Adrenal gland (tissue), 5 donors: ENCODE data around the gene NOP16.

Source experiments
- CTCF ChIP-seq, 6 experiments: fragments of 450-650 bp in 4 of 6; fragments of 200-600 bp in 2 of 6; sonication (generic) in 1 of 6; IDR thresholded peaks; 1 replicate in 5 of 6; 2 replicates in 1 of 6; pipeline versions ENCODE4 v1.5.1 to v1.8.0; 2016 to 2021; ENCODE audit warnings: antibody characterized with exemption in 6 of 6, mild to moderate bottlenecking in 2 of 6, moderate library complexity in 1 of 6
- POLR2A ChIP-seq, 2 donors: fragments of 450-650 bp; IDR thresholded peaks; one replicate each; pipeline ENCODE4 v1.6.1; 2017; ENCODE audit warnings: antibody characterized with exemption in 2 of 2, mild to moderate bottlenecking in 2 of 2, moderate library complexity in 1 of 2
- donor health status: DM: no; HTN: no; CAD: no.

GRCh38 chr5:176415952-176416924, 27.8 kb upstream of the NOP16 start, which contains the start of gene CLTB:
- TF ChIP-seq POLR2A (IDR thresholded peaks at IDR 0.05) = peak; percentile 95 to 99
- TF ChIP-seq CTCF (IDR thresholded peaks at IDR 0.05) = peak; percentile 12 to 97 (median 56)
